Inflammatory macrophage treated with lipopolysaccharide for 4 hours (primary cell): ENCODE results near the gene RMC1.
A peak's percentile ranks its signal among the peaks of the same experiment; 100 is the strongest.
"Not testable (repeated sequence)": the region's sequence is repeated elsewhere in the genome, so short reads cannot be mapped to it uniquely, and the experiment has no call there.

ENCODE experiments used
- DNase-seq: peaks from one replicate; pipeline ENCODE4 v3.0.0-alpha.2; 2020

Gene RMC1

GRCh38 chr18:23503038-23503962, at the start of gene RMC1:
Gene RMC1 (plus strand): TSS chr18:23503511. CDS start chr18:23503619, 108 bp downstream.
- DNase-seq = peak; percentile 97

- peak; percentile 59 for DNase-seq
These were observed 49.6 kb upstream of the RMC1 start for GRCh38 chr18:23453680-23454058.

- no peak for DNase-seq
These were observed 46.5 kb upstream of the RMC1 start for GRCh38 chr18:23456835-23457234.

GRCh38 chr18:23458830-23459529, 44.3 kb upstream of the RMC1 start:
- DNase-seq = peak; percentile 53

GRCh38 chr18:23459530-23459921, 43.8 kb upstream of the RMC1 start:
- no peak for DNase-seq

GRCh38 chr18:23460285-23461273, 42.7 kb upstream of the RMC1 start:
- DNase-seq = no peak

GRCh38 chr18:23462876-23463275, 40.4 kb upstream of the RMC1 start:
- peak; percentile 27 for DNase-seq

- DNase-seq = no peak
These were observed 34.4 kb upstream of the RMC1 start for GRCh38 chr18:23468753-23469459.

- DNase-seq = no peak
These were observed 32.5 kb upstream of the RMC1 start for GRCh38 chr18:23470620-23471387.

GRCh38 chr18:23471486-23471885, 31.8 kb upstream of the RMC1 start:
- DNase-seq = no peak

- DNase-seq = peak; percentile 75
These were observed 23.3 kb upstream of the RMC1 start for GRCh38 chr18:23479829-23480505.

- DNase-seq = no peak
These were observed 18.6 kb upstream of the RMC1 start for GRCh38 chr18:23484561-23485182.

GRCh38 chr18:23485386-23485785, 17.9 kb upstream of the RMC1 start:
- DNase-seq = no peak

GRCh38 chr18:23487738-23488570, 15.4 kb upstream of the RMC1 start:
- peak; percentile 49 for DNase-seq

GRCh38 chr18:23489586-23489985, 13.7 kb upstream of the RMC1 start:
- not testable (repeated sequence) for DNase-seq

- no peak for DNase-seq
These were observed 9.7 kb upstream of the RMC1 start for GRCh38 chr18:23493654-23494053.

- no peak for DNase-seq
These were observed 8.3 kb upstream of the RMC1 start for GRCh38 chr18:23494992-23495391.

GRCh38 chr18:23495723-23496440, 7.4 kb upstream of the RMC1 start:
- DNase-seq = no peak

GRCh38 chr18:23498117-23498516, 5.2 kb upstream of the RMC1 start:
- DNase-seq = peak; percentile 44
